Panc1 (cell line): ENCODE results near the gene OR10R2. TPM values are rescaled to one million over a fixed set of nuclear protein-coding genes. Genes with fewer than 3 reads are reported as not detected.

Experiments used
- ATAC-seq: fragments of 200-7000 bp; cut with Tn5 transposase; 2 replicates; pipeline ENCODE4 v1.9.1; 2020; ENCODE audit warnings: mild to moderate bottlenecking, moderate library complexity
- BruUV-seq: library from RNA; stranded (reverse); fragments of 400-500 nt; replicated peaks from 2 replicates; lab custom pipeline; 2021; lab: Mats Ljungman, UMichigan
- CTCF ChIA-PET: fragments of 300-600 bp; sonication (Branson Sonifier 250); formaldehyde crosslinking; loops from one replicate; lab custom pipeline; 2022; ENCODE audit warnings: antibody characterized with exemption; lab: Charles Lee
- POLR2A ChIA-PET: fragments of 300-600 bp; sonication (Branson Sonifier 250); formaldehyde crosslinking; loops from one replicate; lab custom pipeline; 2022; ENCODE audit warnings: antibody characterized with exemption; lab: Charles Lee
- DNase-seq: peaks from one replicate; pipeline ENCODE4 v3.0.0-alpha.2; 2010; ENCODE audit warnings: low read depth, low spot score
- H3K27ac ChIP-seq: 2 replicates; pipeline ENCODE4 v1.5.1; 2011; ENCODE audit warnings: mild to moderate bottlenecking, low read length, inconsistent platforms
- H3K27me3 ChIP-seq: fragments of 200-500 bp; sonication (Bioruptor generic); 2 replicates; pipeline ENCODE4 v1.6.0; 2014; ENCODE audit warnings: low read length, inconsistent platforms; ENCODE audit not compliant: control insufficient read depth, insufficient read depth
- H3K36me3 ChIP-seq: fragments of 200-500 bp; sonication (Bioruptor generic); 2 replicates; pipeline ENCODE4 v1.5.1; 2014; ENCODE audit warnings: inconsistent platforms, mild to moderate bottlenecking, low read length, moderate library complexity; ENCODE audit not compliant: control insufficient read depth, insufficient read depth
- H3K4me1 ChIP-seq: 2 replicates; pipeline ENCODE4 v1.5.1; 2011; ENCODE audit warnings: inconsistent platforms, mild to moderate bottlenecking, low read length, moderate library complexity; ENCODE audit not compliant: control insufficient read depth, insufficient read depth
- H3K4me3 ChIP-seq, 2 experiments: 2 replicates each; pipeline ENCODE4 v1.5.1; 2011 to 2012; ENCODE audit warnings: low read depth in 2 of 2, low read length in 2 of 2, mild to moderate bottlenecking in 2 of 2, inconsistent platforms in 1 of 2, moderate library complexity in 1 of 2
- H3K9me3 ChIP-seq: fragments of 200-500 bp; sonication (Bioruptor generic); 2 replicates; pipeline ENCODE4 v1.5.1; 2014; ENCODE audit warnings: low read depth, mild to moderate bottlenecking, inconsistent platforms, low read length, moderate library complexity; ENCODE audit not compliant: control insufficient read depth, insufficient read depth
- POLR2AphosphoS5 ChIP-seq: IDR thresholded peaks from 2 replicates; pipeline ENCODE4 v1.6.1; 2012; ENCODE audit warnings: mild to moderate bottlenecking, low read depth, low read length, moderate library complexity
- SIN3A ChIP-seq: IDR thresholded peaks from 2 replicates; pipeline ENCODE4 v1.6.1; 2012; ENCODE audit warnings: low read depth, mild to moderate bottlenecking, low read length, moderate library complexity, borderline replicate concordance; ENCODE audit not compliant: insufficient read depth
- TCF7L2 ChIP-seq: IDR thresholded peaks from 2 replicates; pipeline ENCODE4 v1.6.1; 2011; ENCODE audit warnings: mild to moderate bottlenecking, low read depth, low read length, inconsistent platforms
- in situ Hi-C: cut with HindIII; loops from 2 replicates; pipeline ENCODE4 v1.10.0; 2016; ENCODE audit warnings: low sequenced_read_pairs, low pct_unique_long_range_greater_than_20kb
- intact Hi-C: fragments of 100-400 bp; cut with micrococcal nuclease; formaldehyde crosslinking; loops from one replicate; pipeline ENCODE4 v1.10.0; 2022; ENCODE audit not compliant: unreplicated experiment
- total RNA-seq: library from RNA; stranded (reverse); gene quantifications from one replicate; pipeline ENCODE4 v1.2.1, GENCODE V29; 2021; ENCODE audit not compliant: unreplicated experiment
- TF ChIP-seq, protein P1 (sequence below): fragments of 450-650 bp; IDR thresholded peaks from 2 replicates; pipeline ENCODE4 v1.5.1; 2017; ENCODE audit warnings: mild to moderate bottlenecking
- TF ChIP-seq, protein P2 (sequence below), 2 experiments: IDR thresholded peaks; 2 replicates each; pipeline ENCODE4 v1.6.1; 2011 to 2012; ENCODE audit warnings: low read depth in 2 of 2, control low read depth in 1 of 2, low read length in 1 of 2, mild to moderate bottlenecking in 1 of 2, moderate library complexity in 1 of 2; ENCODE audit not compliant: insufficient read depth in 1 of 2

The OR10R2 gene
- total RNA-seq, 1 experiment from 2014 or later = not detected

DNA sequence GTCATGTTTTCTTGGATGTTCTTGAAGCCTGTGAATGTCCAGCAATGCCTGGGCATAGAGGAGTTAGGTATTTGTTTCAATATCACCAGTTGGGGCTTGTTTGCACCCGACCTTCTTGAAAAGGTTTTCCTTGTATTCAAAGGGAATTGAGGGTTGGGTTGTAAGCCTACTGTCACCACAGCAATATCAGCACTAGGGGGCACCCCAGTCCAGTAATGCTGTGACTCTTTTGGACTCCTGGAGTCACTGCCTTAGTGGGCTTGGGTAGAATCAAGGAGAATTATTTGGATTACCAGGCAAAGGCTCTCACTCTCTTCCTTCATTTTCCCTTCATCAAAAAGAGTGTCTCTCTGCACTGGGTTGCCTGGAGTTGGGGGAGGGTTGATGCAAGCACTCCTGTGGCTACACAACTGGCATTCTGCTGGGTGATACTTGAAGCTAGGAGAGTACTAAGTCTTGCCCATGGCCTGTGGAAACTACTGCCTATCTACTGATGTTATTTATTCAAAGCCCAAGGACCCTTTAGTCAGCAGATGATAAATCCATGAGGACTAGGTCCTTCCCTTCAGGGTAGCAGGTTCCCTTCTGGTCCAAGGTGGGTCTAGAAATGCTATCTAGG, 34.5 kb downstream of the OR10R2 start:
- Histone ChIP-seq H3K9me3 (no peaks in the 10 kb centered on the region), H3K27me3 (no peaks in the 10 kb centered on the region), H3K36me3 (no peaks in the 10 kb centered on the region), H3K4me1 (no peaks in the 10 kb centered on the region), H3K27ac (no peak overlapping the region), H3K4me3 (no peak overlapping the region)
- in situ Hi-C loops = no loop called here
- ATAC-seq = no peak
- BruUV-seq = no TSS peak
- intact Hi-C loops = no loop called here
- POLR2A ChIA-PET = no interaction called here
- TF ChIP-seq, protein P1, sequence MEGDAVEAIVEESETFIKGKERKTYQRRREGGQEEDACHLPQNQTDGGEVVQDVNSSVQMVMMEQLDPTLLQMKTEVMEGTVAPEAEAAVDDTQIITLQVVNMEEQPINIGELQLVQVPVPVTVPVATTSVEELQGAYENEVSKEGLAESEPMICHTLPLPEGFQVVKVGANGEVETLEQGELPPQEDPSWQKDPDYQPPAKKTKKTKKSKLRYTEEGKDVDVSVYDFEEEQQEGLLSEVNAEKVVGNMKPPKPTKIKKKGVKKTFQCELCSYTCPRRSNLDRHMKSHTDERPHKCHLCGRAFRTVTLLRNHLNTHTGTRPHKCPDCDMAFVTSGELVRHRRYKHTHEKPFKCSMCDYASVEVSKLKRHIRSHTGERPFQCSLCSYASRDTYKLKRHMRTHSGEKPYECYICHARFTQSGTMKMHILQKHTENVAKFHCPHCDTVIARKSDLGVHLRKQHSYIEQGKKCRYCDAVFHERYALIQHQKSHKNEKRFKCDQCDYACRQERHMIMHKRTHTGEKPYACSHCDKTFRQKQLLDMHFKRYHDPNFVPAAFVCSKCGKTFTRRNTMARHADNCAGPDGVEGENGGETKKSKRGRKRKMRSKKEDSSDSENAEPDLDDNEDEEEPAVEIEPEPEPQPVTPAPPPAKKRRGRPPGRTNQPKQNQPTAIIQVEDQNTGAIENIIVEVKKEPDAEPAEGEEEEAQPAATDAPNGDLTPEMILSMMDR = peak; percentile 31
- no peak for TF ChIP-seq SIN3A
- TF ChIP-seq POLR2AphosphoS5 = no peak
- TF ChIP-seq, protein P2, sequence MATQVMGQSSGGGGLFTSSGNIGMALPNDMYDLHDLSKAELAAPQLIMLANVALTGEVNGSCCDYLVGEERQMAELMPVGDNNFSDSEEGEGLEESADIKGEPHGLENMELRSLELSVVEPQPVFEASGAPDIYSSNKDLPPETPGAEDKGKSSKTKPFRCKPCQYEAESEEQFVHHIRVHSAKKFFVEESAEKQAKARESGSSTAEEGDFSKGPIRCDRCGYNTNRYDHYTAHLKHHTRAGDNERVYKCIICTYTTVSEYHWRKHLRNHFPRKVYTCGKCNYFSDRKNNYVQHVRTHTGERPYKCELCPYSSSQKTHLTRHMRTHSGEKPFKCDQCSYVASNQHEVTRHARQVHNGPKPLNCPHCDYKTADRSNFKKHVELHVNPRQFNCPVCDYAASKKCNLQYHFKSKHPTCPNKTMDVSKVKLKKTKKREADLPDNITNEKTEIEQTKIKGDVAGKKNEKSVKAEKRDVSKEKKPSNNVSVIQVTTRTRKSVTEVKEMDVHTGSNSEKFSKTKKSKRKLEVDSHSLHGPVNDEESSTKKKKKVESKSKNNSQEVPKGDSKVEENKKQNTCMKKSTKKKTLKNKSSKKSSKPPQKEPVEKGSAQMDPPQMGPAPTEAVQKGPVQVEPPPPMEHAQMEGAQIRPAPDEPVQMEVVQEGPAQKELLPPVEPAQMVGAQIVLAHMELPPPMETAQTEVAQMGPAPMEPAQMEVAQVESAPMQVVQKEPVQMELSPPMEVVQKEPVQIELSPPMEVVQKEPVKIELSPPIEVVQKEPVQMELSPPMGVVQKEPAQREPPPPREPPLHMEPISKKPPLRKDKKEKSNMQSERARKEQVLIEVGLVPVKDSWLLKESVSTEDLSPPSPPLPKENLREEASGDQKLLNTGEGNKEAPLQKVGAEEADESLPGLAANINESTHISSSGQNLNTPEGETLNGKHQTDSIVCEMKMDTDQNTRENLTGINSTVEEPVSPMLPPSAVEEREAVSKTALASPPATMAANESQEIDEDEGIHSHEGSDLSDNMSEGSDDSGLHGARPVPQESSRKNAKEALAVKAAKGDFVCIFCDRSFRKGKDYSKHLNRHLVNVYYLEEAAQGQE (IDR thresholded peaks at IDR 0.05; ENCODE audit: insufficient read depth in 1 of 2, low read depth in 2 of 2, low read length in 1 of 2) = no peak
- no peak for TF ChIP-seq TCF7L2
- CTCF ChIA-PET = interaction anchor here (0.7 kb wide), 1 partner anchor 290 kb away, joined by 4 read pairs; no protein-coding TSS in a partner anchor
- DNase-seq = no peak

DNA sequence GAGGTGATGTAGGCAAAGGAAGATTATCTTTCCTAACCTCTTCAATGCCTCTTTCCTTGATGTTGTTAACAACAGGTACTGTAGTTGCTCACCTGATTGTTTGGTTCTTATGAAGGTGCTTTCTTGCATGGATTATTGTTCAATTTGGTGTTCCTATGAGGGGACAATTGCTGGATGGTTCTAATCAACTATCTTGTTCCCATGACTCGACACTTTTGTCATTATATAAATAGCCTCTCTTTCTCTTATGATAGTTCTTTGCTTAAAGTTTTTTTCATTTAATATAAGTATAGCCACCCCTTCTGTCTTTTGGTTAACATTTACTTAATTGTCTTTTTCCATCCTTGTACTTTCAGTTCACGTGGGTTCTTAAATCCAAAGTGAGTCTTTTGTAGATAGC, 35.5 kb downstream of the OR10R2 start:
- ChIA-PET CTCF (no interaction called here), POLR2A (no interaction called here)
- TF ChIP-seq, protein P1 = no peak
- TF ChIP-seq TCF7L2 = no peak
- TF ChIP-seq, protein P2 (IDR thresholded peaks at IDR 0.05; ENCODE audit: insufficient read depth in 1 of 2, low read depth in 2 of 2, low read length in 1 of 2) = no peak
- TF ChIP-seq POLR2AphosphoS5 = no peak
- no peak for TF ChIP-seq SIN3A
- H3K9me3 ChIP-seq = no peaks in the 10 kb centered on the region
- H3K27me3 ChIP-seq = no peaks in the 10 kb centered on the region
- intact Hi-C loops = no loop called here
- ATAC-seq = no peak
- H3K4me1 ChIP-seq = no peaks in the 10 kb centered on the region
- H3K36me3 ChIP-seq = no peaks in the 10 kb centered on the region
- no peak overlapping the region for H3K4me3 ChIP-seq
- DNase-seq = no peak
- BruUV-seq = no TSS peak
- in situ Hi-C loops = no loop called here
- H3K27ac ChIP-seq = no peak overlapping the region
